HG03442 (cell line): ENCODE results near the gene MAX.

Experiments
- ATAC-seq: cut with Tn5 transposase; IDR thresholded peaks from one replicate; pipeline ENCODE4 v1.9.1; 2021; ENCODE audit warnings: mild to moderate bottlenecking, moderate library complexity; ENCODE audit not compliant: unreplicated experiment

The MAX gene

GRCh38 chr14:65074449-65075150, 27.7 kb downstream of the MAX start:
- ATAC-seq = no peak

DNA sequence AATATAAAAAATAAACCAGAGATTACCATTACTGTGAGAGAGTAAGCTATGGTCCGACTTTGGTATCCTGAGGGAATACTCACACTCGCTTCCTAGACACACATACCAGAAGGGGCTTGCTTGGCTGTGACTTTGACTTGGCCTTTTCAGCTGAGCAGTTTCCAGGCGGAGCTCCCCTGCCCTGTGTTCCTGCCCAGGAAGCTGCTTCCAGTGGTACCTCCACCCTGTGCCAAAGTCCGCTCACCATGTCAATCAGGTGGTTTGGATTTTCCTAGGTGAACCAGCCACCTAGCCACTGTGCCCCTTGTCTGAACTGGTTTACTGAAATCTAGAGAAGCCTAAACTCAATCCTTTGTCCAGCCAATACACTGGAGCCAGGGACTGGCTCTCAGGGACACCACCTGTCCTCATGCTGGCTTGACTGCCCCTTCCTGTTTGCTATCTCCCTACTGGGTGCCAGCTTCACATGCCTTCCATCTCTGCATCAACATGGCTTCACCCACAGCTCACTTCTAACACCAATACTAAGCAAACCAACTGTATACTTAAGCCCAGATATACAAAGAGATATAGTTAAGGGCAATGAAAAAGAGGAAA, 28.6 kb downstream of the MAX start:
- no peak for ATAC-seq

- no peak for ATAC-seq
These were observed 29.4 kb downstream of the MAX start for GRCh38 chr14:65072937-65073336.

- ATAC-seq = no peak
These were observed 30.1 kb downstream of the MAX start for GRCh38 chr14:65072256-65072655.

DNA sequence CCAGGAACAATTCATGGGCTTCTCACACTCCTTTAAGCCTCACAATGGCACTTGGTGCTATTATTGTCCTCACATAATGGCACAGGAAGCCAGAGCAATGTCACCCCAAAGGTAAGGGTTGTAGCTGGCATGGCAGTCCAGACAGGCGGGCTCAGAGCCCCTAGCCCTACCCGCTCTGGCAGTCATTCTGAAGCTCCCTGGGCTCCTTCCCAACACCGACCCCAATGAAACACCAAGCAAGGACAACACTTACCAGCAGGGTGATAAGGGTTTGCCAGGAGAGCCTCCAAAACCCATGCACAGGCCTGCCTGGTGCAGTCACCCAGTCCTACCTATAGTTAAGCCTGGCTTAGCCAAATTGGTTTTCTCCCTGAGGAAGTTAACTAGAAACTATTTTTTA, 30.8 kb downstream of the MAX start:
- ATAC-seq = no peak

- no peak for ATAC-seq
These were observed 31.8 kb downstream of the MAX start for GRCh38 chr14:65070471-65070976.

DNA sequence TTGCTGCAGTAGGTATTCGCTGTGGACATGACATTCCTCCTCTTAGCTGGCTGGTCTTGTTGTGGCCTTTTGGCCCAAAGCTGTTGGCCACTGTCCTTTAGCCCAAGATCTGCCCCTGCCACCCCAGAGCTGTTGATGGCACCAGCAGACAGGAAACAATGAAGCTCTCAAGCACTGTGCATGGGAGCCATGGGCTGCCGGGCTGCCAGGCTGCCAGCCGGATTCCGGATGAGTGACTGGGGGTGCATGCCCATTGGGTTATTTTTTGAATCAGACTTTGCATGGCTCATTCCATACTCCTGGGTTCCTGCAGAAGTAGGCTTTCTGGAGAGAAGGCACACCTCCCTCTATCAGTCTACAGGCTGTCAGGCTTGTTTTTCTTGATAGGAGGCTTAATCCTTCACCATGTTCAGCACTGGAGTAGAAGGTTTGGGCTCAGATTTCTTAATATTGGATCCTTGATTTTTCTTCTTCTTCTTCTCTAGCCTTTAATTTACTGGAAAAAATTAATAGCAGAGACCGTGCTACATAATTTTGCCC, 32.4 kb downstream of the MAX start:
- no peak for ATAC-seq

DNA sequence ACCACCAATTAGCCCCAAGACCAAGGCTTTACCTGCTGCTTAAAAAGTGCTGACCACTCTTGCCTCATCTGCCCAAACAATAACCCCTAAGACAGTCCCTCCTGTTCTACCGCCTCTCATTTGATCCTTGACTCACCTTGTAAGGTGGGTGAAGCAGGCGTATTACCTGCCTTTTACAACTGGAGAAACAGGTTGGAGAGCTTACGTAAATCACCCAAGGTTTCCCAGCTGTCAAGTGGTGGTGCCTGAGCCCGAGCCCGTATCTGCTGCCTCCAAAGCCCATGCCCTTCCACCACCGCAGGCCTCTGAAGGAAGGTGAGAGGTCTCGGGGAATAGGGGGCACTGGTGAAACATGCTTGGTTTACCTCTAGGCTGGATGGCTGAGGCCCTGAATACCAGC, 36.6 kb downstream of the MAX start:
- ATAC-seq = no peak

DNA sequence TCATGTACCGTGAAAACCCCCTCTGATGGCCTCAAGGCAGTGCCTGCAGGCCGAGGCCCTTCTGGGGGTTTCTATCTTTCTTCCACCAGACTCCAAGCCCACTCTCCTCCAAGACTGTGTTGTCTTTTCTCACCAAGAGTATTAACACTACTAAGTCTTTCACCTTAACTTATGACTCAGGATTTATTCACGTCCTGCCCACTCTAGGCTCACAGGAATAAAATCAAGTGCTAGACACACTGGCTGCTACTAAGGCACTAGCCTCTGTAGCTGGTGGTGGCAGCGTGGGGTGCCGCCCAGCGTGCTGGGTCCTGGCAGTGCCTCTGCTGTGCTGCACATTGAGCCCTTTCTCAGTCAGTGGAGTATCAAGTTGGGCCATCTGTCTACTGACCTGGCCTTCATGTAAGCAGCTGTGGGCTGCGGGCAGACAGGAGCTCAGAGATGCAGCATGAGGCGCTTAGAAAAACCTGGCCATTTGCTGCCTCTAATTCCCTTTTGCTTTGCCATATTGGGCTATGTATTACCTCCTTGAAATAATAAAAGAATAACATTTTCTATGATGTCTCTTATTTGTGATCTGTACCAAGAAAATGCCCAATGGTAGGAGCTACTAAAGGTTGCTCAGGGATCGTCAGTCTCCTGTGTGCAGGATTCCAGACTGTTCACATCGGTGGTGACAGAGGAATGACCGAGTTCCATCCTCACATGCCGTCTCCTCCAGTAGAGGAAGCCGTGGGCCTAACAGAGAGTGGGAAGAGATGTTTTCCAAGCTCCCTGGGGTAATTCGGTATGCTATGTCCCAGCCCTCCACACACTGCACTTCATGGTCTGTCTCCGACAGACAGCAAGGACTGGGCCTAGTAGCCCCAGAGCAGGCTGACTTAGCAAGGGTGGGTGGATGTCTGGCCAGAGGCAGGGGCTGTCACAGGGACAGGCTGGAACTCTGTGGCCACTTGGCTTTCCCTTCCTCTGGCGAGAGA, 39.9 kb downstream of the MAX start:
- no peak for ATAC-seq

DNA sequence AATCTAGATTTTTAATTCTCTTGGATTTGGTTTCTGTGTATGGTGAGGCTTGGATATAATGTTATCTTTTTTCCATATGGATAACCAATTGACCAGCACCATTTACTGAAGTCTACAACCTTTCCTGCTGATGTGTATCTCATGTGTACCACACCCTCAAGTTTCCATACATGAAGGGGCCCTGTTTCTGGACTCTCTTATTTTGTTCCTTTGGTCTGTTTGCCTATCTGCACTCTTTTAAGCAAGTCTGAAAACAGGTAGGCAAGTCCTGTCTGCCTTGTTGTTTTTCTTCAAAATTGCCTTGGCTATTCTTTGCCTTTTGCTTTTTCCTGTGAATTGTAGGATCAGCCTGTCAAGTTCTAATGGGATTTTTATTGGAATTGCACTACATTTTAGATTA, 44.6 kb downstream of the MAX start:
- ATAC-seq = no peak

- ATAC-seq = no peak
These were observed 47.7 kb downstream of the MAX start for GRCh38 chr14:65054471-65055085.

DNA sequence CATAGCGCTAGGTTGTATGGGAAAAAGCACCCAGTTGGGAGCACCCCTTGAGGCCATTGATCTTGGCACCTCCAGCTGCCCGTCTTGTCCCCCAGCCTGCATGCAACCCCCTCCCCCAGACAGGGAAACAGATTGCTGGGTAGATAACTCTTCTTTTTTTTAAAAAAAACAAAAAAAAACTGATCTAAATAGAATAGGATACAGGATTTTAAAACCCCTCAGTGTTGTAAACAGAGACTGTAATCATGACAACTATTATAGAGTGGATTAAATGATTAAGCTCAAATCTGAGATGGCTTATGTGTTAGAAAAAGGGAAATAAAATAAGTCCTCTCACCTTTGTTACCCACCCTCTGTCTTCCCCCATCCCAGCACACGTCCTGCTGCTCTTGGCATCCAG, 48.9 kb downstream of the MAX start:
- no peak for ATAC-seq

DNA sequence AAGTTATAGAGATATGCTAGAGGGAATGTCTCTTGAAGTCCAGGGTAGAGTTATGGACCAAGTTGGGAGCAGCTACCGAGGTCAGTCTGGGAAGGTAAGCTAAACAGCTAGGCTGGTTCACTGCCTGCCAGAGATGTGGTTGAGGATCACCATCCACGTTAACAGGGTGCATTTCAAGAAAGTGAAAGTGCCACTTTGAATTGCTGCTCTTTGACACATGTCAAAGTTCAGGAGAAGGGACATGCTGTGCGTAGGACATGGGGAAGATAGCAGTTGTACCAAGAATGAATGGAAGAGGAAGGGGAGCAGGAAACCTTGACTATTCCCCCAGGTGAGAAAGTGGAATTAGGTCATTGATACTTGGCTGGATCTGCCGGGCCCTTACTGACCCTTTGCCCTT, 49.5 kb downstream of the MAX start:
- no peak for ATAC-seq

DNA sequence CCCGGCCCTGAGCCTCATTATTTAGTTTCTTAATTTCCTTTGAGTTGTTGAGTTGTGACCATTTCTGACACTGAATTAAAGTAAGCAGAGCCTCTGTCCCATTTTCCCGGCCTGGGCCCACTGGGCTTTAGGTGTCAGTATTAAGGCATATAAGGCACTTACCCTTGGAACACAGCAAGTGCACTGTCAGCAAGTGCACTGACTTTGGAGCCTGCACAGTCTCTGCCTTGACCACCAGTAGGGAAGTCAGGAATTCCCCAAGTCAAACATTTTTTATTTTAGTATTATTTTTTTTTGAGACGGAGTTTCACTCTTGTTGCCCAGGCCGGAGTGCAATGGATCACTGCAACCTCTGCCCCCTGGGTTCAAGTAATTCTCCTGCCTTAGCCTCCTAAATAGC, 56.6 kb downstream of the MAX start:
- ATAC-seq = no peak

DNA sequence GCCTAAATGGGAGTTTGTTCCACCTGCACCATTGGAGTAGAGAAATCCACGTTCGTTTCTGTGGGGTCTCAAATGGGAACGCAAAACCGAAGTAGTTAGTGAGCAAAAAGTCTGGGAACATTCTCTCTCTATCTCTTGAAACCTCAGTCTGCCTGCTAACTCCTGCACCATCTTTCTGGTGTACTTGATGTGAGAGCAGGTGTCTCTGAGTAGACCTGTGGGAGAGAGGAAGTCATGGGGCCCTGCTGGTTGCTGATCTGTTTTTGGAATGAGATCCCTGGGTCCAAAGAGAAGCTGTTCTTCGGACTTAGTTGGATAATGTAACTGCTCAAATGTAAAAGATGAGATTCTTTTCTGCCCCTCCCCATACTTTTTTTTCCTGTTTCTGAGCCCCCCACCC, 57.3 kb downstream of the MAX start:
- ATAC-seq = no peak

DNA sequence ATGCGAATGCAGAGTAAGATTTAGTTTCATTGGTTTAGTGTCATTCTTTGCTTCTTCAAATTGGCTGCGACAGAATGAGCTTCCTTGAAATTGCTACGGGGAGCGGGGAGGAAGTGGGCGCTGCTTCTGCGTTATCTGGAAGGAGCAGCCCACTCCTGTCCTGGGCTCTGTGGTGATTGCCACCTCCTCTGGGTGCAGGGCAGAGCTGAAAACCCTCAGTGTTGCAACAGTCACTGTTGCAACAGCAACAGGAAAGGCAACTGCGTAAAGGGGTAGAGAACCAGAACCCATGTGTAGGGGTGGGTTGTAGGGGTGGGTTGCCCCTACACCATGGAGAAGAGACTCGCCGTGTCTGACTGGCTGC, 57.7 kb downstream of the MAX start:
- ATAC-seq = no peak

- ATAC-seq = no peak
These were observed 58.3 kb downstream of the MAX start for GRCh38 chr14:65043893-65044595.

GRCh38 chr14:65042731-65043372, 59.5 kb downstream of the MAX start:
- ATAC-seq = no peak

- no peak for ATAC-seq
These were observed 60.0 kb downstream of the MAX start for GRCh38 chr14:65042296-65042695.

GRCh38 chr14:65041434-65041915, 60.8 kb downstream of the MAX start:
- ATAC-seq = no peak
